Astrocyte (in vitro differentiated cells and primary cell): ENCODE results near the gene PARK7. TPM values are rescaled to one million over a fixed set of nuclear protein-coding genes. Genes with fewer than 3 reads are reported as not detected.

Experiments
- DNase-seq: peaks from one replicate; pipeline ENCODE4 v3.0.0-alpha.2; 2010; ENCODE audit warnings: low read depth
- FAIRE-seq: peaks from 2 replicates; lab custom pipeline; 2011; peaks lifted over from hg19 to GRCh38; lab: Jason Lieb, UNC
- H2AFZ ChIP-seq: 2 replicates; pipeline ENCODE4 v1.6.0; 2012; ENCODE audit warnings: low read depth, low read length, inconsistent platforms
- H3K27ac ChIP-seq: 2 replicates; pipeline ENCODE4 v1.5.1; 2011; ENCODE audit warnings: low read depth, low read length, inconsistent platforms
- H3K27me3 ChIP-seq: 2 replicates; pipeline ENCODE4 v1.6.0; 2011; ENCODE audit warnings: low read length, inconsistent platforms; ENCODE audit not compliant: insufficient read depth
- H3K36me3 ChIP-seq: 2 replicates; pipeline ENCODE4 v1.5.1; 2011; ENCODE audit warnings: low read length, inconsistent platforms; ENCODE audit not compliant: insufficient read depth
- H3K4me1 ChIP-seq: 2 replicates; pipeline ENCODE4 v1.5.1; 2011; ENCODE audit warnings: low read length, inconsistent platforms; ENCODE audit not compliant: insufficient read depth
- H3K4me2 ChIP-seq: 2 replicates; pipeline ENCODE4 v1.6.0; 2012; ENCODE audit warnings: low read length, inconsistent platforms
- H3K4me3 ChIP-seq: 2 replicates; pipeline ENCODE4 v1.5.1; 2011; ENCODE audit warnings: low read depth, mild to moderate bottlenecking, low read length, inconsistent platforms; ENCODE audit not compliant: insufficient read depth
- H3K79me2 ChIP-seq: 2 replicates; pipeline ENCODE4 v1.6.0; 2012; ENCODE audit warnings: mild to moderate bottlenecking, low read length, inconsistent platforms; ENCODE audit not compliant: insufficient read depth
- H3K9ac ChIP-seq: 2 replicates; pipeline ENCODE4 v1.6.0; 2012; ENCODE audit warnings: mild to moderate bottlenecking, low read length, inconsistent platforms
- H3K9me3 ChIP-seq: 2 replicates; pipeline ENCODE4 v1.5.1; 2012; ENCODE audit warnings: low read depth, mild to moderate bottlenecking, low read length, inconsistent platforms; ENCODE audit not compliant: insufficient read depth
- H4K20me1 ChIP-seq: 2 replicates; pipeline ENCODE4 v1.6.0; 2012; ENCODE audit warnings: low read length, inconsistent platforms; ENCODE audit not compliant: insufficient read depth
- H3K27ac Mint-ChIP-seq: one replicate; pipeline ENCODE4 v1.8.0; 2021; ENCODE audit warnings: mild to moderate bottlenecking, mixed read lengths; ENCODE audit not compliant: unreplicated experiment
- H3K27me3 Mint-ChIP-seq: one replicate; pipeline ENCODE4 v1.8.0; 2021; ENCODE audit warnings: low read depth, mixed read lengths; ENCODE audit not compliant: unreplicated experiment
- H3K36me3 Mint-ChIP-seq: one replicate; pipeline ENCODE4 v1.8.0; 2021; ENCODE audit warnings: low read depth, mixed read lengths; ENCODE audit not compliant: unreplicated experiment
- H3K4me1 Mint-ChIP-seq: one replicate; pipeline ENCODE4 v1.8.0; 2021; ENCODE audit warnings: low read depth, mixed read lengths; ENCODE audit not compliant: unreplicated experiment
- H3K4me3 Mint-ChIP-seq: one replicate; pipeline ENCODE4 v1.8.0; 2021; ENCODE audit warnings: mild to moderate bottlenecking, moderate library complexity, mixed read lengths; ENCODE audit not compliant: unreplicated experiment
- H3K9me3 Mint-ChIP-seq: one replicate; pipeline ENCODE4 v1.8.0; 2021; ENCODE audit warnings: mild to moderate bottlenecking, mixed read lengths; ENCODE audit not compliant: unreplicated experiment
- EZH2 ChIP-seq: IDR thresholded peaks from 2 replicates; pipeline ENCODE4 v1.6.1; 2012; ENCODE audit warnings: mild to moderate bottlenecking, low read length, inconsistent platforms; ENCODE audit not compliant: insufficient read depth
- total RNA-seq: library from RNA; stranded (reverse); gene quantifications from 2 replicates; pipeline ENCODE4 v1.2.1, GENCODE V29; 2021
- TF ChIP-seq, protein P1 (sequence below): IDR thresholded peaks from 2 replicates; pipeline ENCODE4 v1.5.1; 2011; ENCODE audit warnings: low read depth, mild to moderate bottlenecking, inconsistent platforms, low read length, moderate library complexity; ENCODE audit not compliant: insufficient read depth

The PARK7 gene
- total RNA-seq, 1 donor from 2014 or later = 282 TPM

DNA sequence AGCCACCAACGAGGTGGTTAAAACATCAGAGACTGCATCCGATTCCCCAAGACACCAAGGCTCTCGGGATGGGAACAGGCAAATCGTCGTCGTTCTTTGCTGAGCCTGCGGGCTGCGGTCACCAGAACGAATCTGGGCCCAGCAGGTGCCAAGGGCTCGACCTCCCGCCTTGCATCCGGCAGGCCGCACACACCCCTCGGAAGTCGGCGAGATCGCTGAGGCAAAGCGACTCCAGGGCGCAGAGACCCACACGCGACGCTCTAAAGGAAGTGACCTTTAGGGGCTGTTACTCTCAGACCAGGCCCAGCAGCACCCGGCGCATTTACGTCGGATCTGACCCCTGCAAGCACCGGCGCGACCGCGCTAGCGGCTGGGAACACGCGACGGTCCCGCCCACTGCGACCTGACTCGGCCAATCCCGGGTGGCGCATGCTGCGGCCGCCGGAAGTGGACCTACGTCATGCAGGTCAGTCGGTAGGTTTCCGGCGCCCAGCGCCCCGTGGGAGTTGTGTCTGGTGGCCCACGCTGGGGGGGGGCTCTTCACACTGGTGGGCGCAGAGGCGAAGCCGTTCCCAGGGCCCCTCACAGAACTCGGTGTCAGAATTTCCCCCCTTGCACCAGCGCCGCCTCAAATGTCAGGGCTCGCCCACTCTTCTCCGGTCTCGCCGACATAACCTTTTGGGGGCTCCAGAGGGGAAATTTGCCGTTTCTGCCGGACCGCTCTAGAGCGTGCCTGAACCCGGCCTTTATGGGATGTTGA is 7.5 kb upstream of the PARK7 start:
- H3K4me2 ChIP-seq = peak overlapping the region; percentile 88
- H3K4me3 ChIP-seq = peak overlapping the region; percentile 66
- H3K4me3 Mint-ChIP-seq = peak overlapping the region; percentile 45
- no peaks in the 10 kb centered on the region for H3K27me3 ChIP-seq
- H2AFZ ChIP-seq = peak overlapping the region; percentile 94
- no peaks in the 10 kb centered on the region for H3K79me2 ChIP-seq
- peak; percentile 78 for DNase-seq
- no peaks in the 10 kb centered on the region for H3K9me3 ChIP-seq
- no peaks in the 10 kb centered on the region for H3K27me3 Mint-ChIP-seq
- peak overlapping the region; percentile 74 for H3K9ac ChIP-seq
- no peaks in the 10 kb centered on the region for H3K36me3 Mint-ChIP-seq
- peak overlapping the region; percentile 49 for H3K27ac ChIP-seq
- no peaks in the 10 kb centered on the region for H4K20me1 ChIP-seq
- no peaks in the 10 kb centered on the region for H3K36me3 ChIP-seq
- no peak for FAIRE-seq
- H3K4me1 Mint-ChIP-seq = peaks cover 21% of the 10 kb centered on the region
- no peaks in the 10 kb centered on the region for H3K9me3 Mint-ChIP-seq
- no peak overlapping the region for H3K27ac Mint-ChIP-seq
- peaks cover 11% of the 10 kb centered on the region for H3K4me1 ChIP-seq
- no peak for TF ChIP-seq EZH2
- TF ChIP-seq, protein P1, sequence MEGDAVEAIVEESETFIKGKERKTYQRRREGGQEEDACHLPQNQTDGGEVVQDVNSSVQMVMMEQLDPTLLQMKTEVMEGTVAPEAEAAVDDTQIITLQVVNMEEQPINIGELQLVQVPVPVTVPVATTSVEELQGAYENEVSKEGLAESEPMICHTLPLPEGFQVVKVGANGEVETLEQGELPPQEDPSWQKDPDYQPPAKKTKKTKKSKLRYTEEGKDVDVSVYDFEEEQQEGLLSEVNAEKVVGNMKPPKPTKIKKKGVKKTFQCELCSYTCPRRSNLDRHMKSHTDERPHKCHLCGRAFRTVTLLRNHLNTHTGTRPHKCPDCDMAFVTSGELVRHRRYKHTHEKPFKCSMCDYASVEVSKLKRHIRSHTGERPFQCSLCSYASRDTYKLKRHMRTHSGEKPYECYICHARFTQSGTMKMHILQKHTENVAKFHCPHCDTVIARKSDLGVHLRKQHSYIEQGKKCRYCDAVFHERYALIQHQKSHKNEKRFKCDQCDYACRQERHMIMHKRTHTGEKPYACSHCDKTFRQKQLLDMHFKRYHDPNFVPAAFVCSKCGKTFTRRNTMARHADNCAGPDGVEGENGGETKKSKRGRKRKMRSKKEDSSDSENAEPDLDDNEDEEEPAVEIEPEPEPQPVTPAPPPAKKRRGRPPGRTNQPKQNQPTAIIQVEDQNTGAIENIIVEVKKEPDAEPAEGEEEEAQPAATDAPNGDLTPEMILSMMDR = no peak

DNA sequence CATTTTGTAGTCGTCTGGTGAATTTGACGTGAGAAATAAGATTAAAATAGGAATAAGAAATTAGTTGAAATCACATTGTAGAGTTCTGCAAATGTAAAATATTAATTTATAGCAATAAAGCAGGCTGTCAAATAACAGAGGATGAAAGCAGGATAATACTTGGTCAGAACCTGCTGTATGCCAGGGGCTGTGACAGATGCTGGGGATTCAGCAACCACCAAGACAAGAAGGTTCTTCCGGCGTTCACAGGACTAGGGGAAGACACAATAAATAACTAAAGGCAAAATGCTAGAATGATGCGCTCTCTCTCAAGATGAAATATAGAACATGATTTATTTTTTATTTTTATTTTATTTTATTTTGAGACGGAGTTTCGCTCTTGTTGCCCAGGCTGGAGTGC is 6.8 kb upstream of the PARK7 start:
- Histone ChIP-seq H3K27ac (peak overlapping the region; percentile 49), H3K9me3 (no peaks in the 10 kb centered on the region), H4K20me1 (no peaks in the 10 kb centered on the region), H3K9ac (peak overlapping the region; percentile 74), H3K4me1 (peaks cover 6% of the 10 kb centered on the region), H3K79me2 (no peaks in the 10 kb centered on the region), H3K4me3 (peak overlapping the region; percentile 66), H3K4me2 (peak overlapping the region; percentile 88), H2AFZ (peak overlapping the region; percentile 94), H3K36me3 (no peaks in the 10 kb centered on the region), H3K27me3 (no peaks in the 10 kb centered on the region)
- H3K36me3 Mint-ChIP-seq = no peaks in the 10 kb centered on the region
- no peaks in the 10 kb centered on the region for H3K9me3 Mint-ChIP-seq
- H3K27ac Mint-ChIP-seq = no peak overlapping the region
- H3K4me1 Mint-ChIP-seq = peaks cover 15% of the 10 kb centered on the region
- TF ChIP-seq, protein P1 = no peak
- TF ChIP-seq EZH2 = no peak
- no peaks in the 10 kb centered on the region for H3K27me3 Mint-ChIP-seq
- DNase-seq = no peak
- H3K4me3 Mint-ChIP-seq = no peak overlapping the region
- no peak for FAIRE-seq
